Right lobe of liver (tissue), 6 donors: Measurements from ENCODE around the gene FMN1. TPM values are rescaled to one million over a fixed set of nuclear protein-coding genes. Genes with fewer than 3 reads are reported as not detected.

Experiments
- ATAC-seq, 4 donors: fragments of 200-7000 bp; cut with Tn5 transposase; one replicate each; pipeline ENCODE4 v1.9.1; 2020; ENCODE audit warnings: mild to moderate bottlenecking in 4 of 4, moderate library complexity in 4 of 4
- DNase-seq, 3 donors: peaks; one replicate each; pipeline ENCODE4 v3.0.0-alpha.2; 2020
- H3K27ac ChIP-seq, 3 donors: fragments of 200-600 bp; one replicate each; pipeline ENCODE4 v1.8.0; 2022
- H3K27me3 ChIP-seq, 2 donors: fragments of 200-600 bp; one replicate each; pipeline ENCODE4 v1.8.0; 2022
- H3K36me3 ChIP-seq, 4 donors: fragments of 200-600 bp; sonication (generic) in 1 of 4; one replicate each; pipeline versions ENCODE4 v1.5.1 to v1.8.0; 2017 to 2022; ENCODE audit warnings: control low read depth in 1 of 4
- H3K4me1 ChIP-seq, 4 donors: fragments of 200-600 bp; sonication (generic) in 1 of 4; one replicate each; pipeline versions ENCODE4 v1.5.1 to v1.8.0; 2017 to 2022; ENCODE audit warnings: control low read depth in 1 of 4
- H3K4me3 ChIP-seq, 3 donors: fragments of 200-600 bp; one replicate each; pipeline ENCODE4 v1.8.0; 2022
- H3K9me3 ChIP-seq, 4 donors: fragments of 200-600 bp; sonication (generic) in 1 of 4; one replicate each; pipeline versions ENCODE4 v1.5.1 to v1.8.0; 2017 to 2022; ENCODE audit warnings: control low read depth in 1 of 4
- POLR2A ChIP-seq: fragments of 450-650 bp; IDR thresholded peaks from one replicate; pipeline ENCODE4 v1.6.1; 2017; ENCODE audit warnings: antibody characterized with exemption, mild to moderate bottlenecking
- WGBS: methylation state at CpG from one replicate; pipeline ENCODE4 v1.1.6; 2018; ENCODE audit warnings: low coverage, low lambda C conversion rate; ENCODE audit not compliant: insufficient coverage; ENCODE audit errors: missing lambda C conversion rate; 5-methylcytosine and 5-hydroxymethylcytosine counted together
- intact Hi-C, 2 donors: fragments of 100-400 bp; cut with DNase I; formaldehyde crosslinking; loops; one replicate each; pipeline versions ENCODE4 v1.11.2 to v1.14.1; 2022
- total RNA-seq, 6 experiments: library from RNA; depleted of rRNA in 2 of 6; stranded (reverse); fragments of >200 nt in 2 of 6; fragmentation: NEBNext Ultra II Directional in 3 of 6; extraction: Animal tissue kit (Norgen Biotek cat#: 25700) in 3 of 6; gene quantifications; one replicate each; pipeline versions ENCODE4 v1.1.0 to v1.2.4, GENCODE V29; 2016 to 2023
- TF ChIP-seq, protein P1 (sequence below), 4 donors: fragments of 200-600 bp in 3 of 4; fragments of 450-650 bp in 1 of 4; IDR thresholded peaks; one replicate each; pipeline versions ENCODE4 v1.5.1 to v1.8.0; 2016 to 2022; ENCODE audit warnings: antibody characterized with exemption in 4 of 4, mild to moderate bottlenecking in 2 of 4
- donor health status: DM: no; HTN: yes; CAD: no.
- donor health status: DM: no; HTN: no; CAD: no.
- donor health status: DM: no; HTN: no; CAD: no.
- donor health status: DM: no; HTN: yes; CAD: no.
- donor health status: DM: no; HTN: yes; CAD: no.

The FMN1 gene
- total RNA-seq, 6 experiments from 2014 or later = 1.1 to 6.8 (median 3.1) TPM

DNA sequence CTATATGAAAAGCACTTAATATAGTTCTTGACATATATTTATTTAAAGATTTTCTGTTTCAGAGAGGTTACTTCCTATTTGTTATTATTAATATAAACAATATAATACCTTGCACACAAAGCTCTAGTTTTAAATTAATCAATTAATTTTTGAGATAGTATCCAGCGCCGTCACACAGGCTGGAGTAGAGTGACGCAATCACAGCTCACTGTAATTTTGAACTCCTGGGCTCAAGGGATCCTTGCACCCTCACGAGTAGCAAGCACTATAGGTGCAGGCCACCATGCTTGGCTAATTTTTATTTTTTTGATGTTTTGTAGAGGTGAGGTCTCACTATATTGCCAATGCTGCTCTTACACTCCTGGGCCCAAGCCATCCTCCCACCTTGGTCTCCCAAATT, 267.4 kb downstream of the FMN1 start:
- Histone ChIP-seq H3K4me1 (no peaks in the 10 kb centered on the region), H3K27ac (no peak overlapping the region), H3K27me3 (no peaks in the 10 kb centered on the region), H3K9me3 (peaks cover 0 to 2% (median 0%) of the 10 kb centered on the region in 4 donors), H3K36me3 (no peaks in the 10 kb centered on the region), H3K4me3 (no peak overlapping the region)
- ATAC-seq = no peak
- DNase-seq = no peak
- 68% methylated on average over 4 of the region's 4 CpGs for WGBS
- TF ChIP-seq POLR2A = no peak
- TF ChIP-seq, protein P1, sequence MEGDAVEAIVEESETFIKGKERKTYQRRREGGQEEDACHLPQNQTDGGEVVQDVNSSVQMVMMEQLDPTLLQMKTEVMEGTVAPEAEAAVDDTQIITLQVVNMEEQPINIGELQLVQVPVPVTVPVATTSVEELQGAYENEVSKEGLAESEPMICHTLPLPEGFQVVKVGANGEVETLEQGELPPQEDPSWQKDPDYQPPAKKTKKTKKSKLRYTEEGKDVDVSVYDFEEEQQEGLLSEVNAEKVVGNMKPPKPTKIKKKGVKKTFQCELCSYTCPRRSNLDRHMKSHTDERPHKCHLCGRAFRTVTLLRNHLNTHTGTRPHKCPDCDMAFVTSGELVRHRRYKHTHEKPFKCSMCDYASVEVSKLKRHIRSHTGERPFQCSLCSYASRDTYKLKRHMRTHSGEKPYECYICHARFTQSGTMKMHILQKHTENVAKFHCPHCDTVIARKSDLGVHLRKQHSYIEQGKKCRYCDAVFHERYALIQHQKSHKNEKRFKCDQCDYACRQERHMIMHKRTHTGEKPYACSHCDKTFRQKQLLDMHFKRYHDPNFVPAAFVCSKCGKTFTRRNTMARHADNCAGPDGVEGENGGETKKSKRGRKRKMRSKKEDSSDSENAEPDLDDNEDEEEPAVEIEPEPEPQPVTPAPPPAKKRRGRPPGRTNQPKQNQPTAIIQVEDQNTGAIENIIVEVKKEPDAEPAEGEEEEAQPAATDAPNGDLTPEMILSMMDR (IDR thresholded peaks at IDR 0.05) = no peak
- intact Hi-C loops = no loop called here

DNA sequence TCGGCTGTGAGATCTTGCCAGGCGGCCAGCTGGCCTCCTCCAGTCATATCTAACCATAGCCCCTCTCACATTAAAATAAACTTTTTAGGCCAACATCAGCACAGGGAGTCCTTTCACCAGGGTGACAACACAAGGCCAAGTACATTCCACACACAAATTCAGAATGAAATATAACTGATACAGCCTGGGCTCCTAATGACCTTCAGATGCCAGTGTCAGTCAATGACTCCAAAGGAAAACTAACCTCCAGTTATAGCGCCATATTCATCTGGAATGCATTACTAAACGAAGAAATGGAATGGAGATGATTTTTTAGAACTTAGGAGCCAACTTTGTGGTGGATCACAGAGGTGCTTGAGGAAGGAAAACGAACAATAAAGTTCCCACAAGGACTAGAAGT, 271.3 kb downstream of the FMN1 start:
- ATAC-seq = no peak
- 50% methylated on average over 3 of the region's 5 CpGs for WGBS
- no peak overlapping the region for H3K27ac ChIP-seq
- intact Hi-C loops = no loop called here
- H3K4me3 ChIP-seq = no peak overlapping the region
- no peaks in the 10 kb centered on the region for H3K36me3 ChIP-seq
- TF ChIP-seq POLR2A = no peak
- TF ChIP-seq, protein P1 (IDR thresholded peaks at IDR 0.05) = no peak
- H3K9me3 ChIP-seq = no peaks in the 10 kb centered on the region
- DNase-seq = no peak
- H3K27me3 ChIP-seq = no peaks in the 10 kb centered on the region
- H3K4me1 ChIP-seq = no peaks in the 10 kb centered on the region

DNA sequence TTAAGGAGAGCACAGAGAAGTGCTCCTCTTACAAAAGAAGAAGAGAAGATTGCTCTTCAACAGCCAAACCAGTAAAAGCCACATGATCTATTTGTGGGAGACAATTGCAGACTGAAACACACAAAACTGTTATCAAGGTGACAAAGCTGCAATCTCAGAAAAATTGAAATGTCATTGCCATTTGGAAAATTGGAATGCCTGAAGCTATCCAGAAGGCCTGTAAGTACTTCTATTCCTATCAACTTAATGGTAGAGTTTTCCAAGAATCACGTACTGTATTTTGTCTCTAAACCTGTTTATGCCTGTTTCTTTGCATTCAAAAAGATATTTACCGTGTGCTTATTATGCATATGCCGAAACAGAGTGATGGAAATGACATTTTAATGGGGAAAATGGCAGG, 272.0 kb downstream of the FMN1 start:
- no peak for ATAC-seq
- no peak overlapping the region for H3K27ac ChIP-seq
- H3K9me3 ChIP-seq = no peaks in the 10 kb centered on the region
- WGBS = 64% methylated on average over 3 of the region's 3 CpGs
- TF ChIP-seq, protein P1 (IDR thresholded peaks at IDR 0.05) = no peak
- no peak for TF ChIP-seq POLR2A
- no peaks in the 10 kb centered on the region for H3K4me1 ChIP-seq
- H3K36me3 ChIP-seq = no peaks in the 10 kb centered on the region
- no peak for DNase-seq
- no peaks in the 10 kb centered on the region for H3K27me3 ChIP-seq
- intact Hi-C loops = no loop called here
- H3K4me3 ChIP-seq = no peak overlapping the region

DNA sequence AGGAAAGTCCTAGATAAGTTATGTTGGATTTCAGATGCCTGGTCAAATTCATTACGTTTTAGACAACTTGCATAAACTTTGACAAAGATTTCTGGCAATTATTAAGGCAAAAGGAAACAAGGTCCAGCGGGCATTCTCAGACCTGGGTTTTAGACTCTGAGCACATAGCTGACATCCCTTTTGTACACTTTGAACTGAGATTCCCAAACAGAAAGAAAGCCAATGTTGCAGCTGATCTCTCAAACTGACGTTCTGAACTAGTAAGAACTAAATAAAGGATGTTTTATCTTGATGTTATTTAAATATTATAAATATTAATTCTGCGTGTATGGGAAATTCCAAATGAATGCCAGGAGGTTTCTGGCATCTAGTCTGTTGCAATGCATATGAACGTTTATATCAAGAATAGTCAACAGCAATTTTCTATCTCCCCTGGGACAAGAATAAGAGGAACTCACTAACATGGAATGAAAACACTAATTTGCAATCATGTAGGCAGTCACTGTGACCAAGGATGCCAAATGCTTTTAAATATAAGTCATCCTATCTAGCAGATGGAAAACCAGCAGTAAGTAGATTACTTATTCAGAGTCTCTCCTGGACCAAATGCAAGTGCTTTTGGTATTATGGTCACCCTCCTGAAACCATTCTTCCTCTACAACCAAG, 274.6 kb downstream of the FMN1 start:
- Histone ChIP-seq H3K9me3 (no peaks in the 10 kb centered on the region), H3K36me3 (no peaks in the 10 kb centered on the region), H3K27me3 (no peaks in the 10 kb centered on the region), H3K4me3 (no peak overlapping the region), H3K4me1 (no peaks in the 10 kb centered on the region), H3K27ac (no peak overlapping the region)
- 27% methylated on average over 5 of the region's 5 CpGs for whole genome bisulfite sequencing
- no peak for TF ChIP-seq POLR2A
- TF ChIP-seq, protein P1 (IDR thresholded peaks at IDR 0.05) = no peak
- DNase-seq = no peak
- intact Hi-C loops = no loop called here
- ATAC-seq = no peak

DNA sequence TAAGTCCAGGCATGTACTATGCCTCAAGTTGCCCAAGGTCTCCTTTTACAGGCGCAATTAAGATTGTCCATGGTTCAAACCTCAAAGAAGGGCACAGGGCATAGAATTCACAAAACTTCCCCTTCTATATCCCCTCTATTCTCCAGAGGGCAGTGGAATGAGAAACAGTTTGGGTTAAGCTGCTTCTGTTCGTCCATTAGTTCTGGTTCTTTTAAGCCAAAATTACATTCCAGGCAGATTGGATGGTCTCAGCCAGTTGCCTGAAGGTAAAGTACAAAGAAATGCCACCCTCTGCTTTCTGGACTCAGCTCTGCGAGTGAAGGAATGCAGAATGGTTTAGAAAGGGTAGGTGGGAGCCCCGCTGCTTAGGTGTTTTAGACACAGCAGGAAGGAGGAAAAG, 276.0 kb downstream of the FMN1 start:
- Histone ChIP-seq H3K36me3 (no peaks in the 10 kb centered on the region), H3K4me3 (no peak overlapping the region), H3K4me1 (no peaks in the 10 kb centered on the region), H3K27me3 (no peaks in the 10 kb centered on the region), H3K27ac (no peak overlapping the region), H3K9me3 (no peaks in the 10 kb centered on the region)
- WGBS = 67% methylated on average over 4 of the region's 4 CpGs
- ATAC-seq = no peak
- no peak for TF ChIP-seq POLR2A
- TF ChIP-seq, protein P1 (IDR thresholded peaks at IDR 0.05) = no peak
- intact Hi-C loops = no loop called here
- no peak for DNase-seq
